GM19240 (cell line): ENCODE results near the gene MSN.
"Not testable (repeated sequence)": the region's sequence is repeated elsewhere in the genome, so short reads cannot be mapped to it uniquely, and the experiment has no call there.

ENCODE experiments used
- DNase-seq: peaks from one replicate; pipeline ENCODE4 v3.0.0; 2011; ENCODE audit warnings: low spot score; ENCODE audit not compliant: insufficient read length

Gene MSN

DNA sequence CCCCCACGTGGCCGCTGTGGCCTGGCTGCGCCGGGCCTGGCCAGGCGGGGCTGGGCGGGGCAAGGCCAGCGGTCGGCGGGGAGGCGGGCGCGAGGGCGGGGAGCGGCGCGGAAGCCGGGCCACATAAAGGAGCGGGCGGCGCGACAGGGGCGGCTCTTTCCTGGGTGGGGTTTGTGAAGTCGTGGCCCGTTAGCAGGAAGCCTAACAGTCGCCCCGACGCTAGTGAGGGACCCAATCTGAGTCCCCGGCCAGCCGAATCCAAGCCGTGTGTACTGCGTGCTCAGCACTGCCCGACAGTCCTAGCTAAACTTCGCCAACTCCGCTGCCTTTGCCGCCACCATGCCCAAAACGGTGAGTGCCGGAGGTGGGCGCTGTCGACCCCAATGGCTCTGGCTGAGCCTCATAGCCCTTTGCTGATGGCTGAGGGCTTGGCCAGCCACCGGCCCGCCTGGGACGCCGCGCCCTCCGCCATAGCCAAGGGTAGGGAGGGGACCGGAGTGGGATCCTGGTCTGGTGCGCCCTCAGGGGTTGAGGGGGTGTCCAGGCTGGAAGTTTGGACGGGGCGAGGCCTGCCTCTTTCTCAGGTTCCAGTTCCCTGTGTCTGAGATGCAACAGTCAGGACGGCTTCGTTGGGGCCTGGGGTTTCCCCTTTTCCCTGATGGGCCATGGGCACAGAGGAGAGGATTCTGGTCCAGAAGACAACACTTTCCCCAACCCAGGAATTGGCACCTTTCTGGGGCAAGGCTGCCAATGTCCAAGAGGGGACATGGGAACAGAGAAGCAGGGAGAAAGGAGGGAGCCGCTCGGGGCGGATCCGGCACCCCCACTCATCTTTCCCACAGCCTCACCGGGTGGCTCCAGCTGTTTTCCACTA lies at the start of gene MSN:
TSS of gene MSN (plus strand) at position 152 of the 874 bp plus-strand sequence. CDS start at position 340, 188 bp downstream.
- DNase-seq, result no peak

GRCh38 chrX:65620096-65620705 lies 47.3 kb upstream of the MSN start:
- not testable (repeated sequence) for DNase-seq

GRCh38 chrX:65630771-65631170 lies 36.7 kb upstream of the MSN start:
- DNase-seq, result no peak

- DNase-seq, result no peak
Measured at GRCh38 chrX:65633826-65634225, 33.6 kb upstream of the MSN start.

DNA sequence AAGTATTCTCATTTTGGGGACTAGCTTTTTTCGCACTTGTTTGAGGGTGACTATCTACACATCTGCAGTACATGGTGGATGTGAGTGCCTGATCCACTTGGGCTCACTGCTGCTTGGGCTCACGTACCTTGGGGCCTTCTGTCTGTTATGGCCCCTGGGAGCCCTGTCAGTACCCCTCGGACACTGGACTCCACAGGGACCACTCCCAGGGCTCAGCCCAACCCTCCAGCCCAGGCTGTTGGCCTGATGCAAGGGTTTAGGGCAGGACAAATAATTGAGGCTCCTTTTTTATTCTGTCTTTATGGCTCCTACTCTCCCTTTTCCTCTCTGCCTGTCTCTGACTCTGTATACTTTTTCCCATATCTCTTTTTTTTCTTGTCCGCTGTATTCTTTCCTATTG lies 32.7 kb upstream of the MSN start:
- DNase-seq, result no peak

DNA sequence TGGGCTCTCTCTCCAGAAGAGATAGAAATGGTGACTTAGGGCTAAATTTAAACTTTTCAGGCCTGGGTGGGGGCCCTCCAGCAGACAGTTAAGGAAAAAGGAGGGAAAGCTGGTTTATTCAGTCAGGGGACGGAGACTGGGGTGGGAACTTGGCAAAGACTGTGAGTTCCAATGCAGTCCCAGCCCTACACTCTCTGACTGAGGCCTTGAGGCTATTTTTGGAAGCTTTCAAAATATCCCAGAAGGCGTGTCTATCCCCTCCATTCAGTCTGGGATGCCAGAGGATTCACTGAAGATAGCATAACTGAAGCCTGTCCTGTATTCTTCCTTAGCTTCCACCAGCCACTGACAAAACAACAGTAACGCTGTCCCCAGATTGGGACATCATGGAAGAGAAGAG lies 32.1 kb upstream of the MSN start:
- no peak for DNase-seq

DNA sequence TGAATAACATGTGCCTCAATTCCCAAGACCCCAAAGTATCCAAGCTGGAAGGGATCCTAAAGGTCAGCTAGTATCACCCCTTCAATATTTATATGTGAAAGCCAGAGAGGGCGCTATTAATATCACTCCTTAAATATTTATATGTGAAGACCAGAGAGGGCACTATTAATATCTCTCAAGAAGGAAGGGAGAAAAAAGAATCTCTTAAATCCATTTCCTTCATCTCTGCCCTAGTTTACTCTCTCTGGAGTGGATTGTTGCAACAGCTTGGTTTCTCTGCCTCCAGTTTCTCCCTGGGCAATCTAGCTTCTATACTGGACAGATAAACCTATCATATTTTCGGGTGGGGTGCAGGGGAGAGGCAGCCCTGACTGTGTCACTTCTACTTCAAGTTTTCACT lies 31.6 kb upstream of the MSN start:
- DNase-seq, result no peak

- DNase-seq, result not testable (repeated sequence)
Measured at GRCh38 chrX:65636261-65636660, 31.2 kb upstream of the MSN start.

GRCh38 chrX:65637335-65637734 lies 30.1 kb upstream of the MSN start:
- no peak for DNase-seq

- DNase-seq, result no peak
Measured at GRCh38 chrX:65642914-65643491, 24.5 kb upstream of the MSN start.

- DNase-seq, result no peak
Measured at GRCh38 chrX:65643531-65644052, 23.9 kb upstream of the MSN start.

GRCh38 chrX:65644621-65645289 lies 22.7 kb upstream of the MSN start:
- DNase-seq, result no peak

- no peak for DNase-seq
Measured at GRCh38 chrX:65647801-65648200, 19.7 kb upstream of the MSN start.

- no peak for DNase-seq
Measured at GRCh38 chrX:65652098-65652497, 15.4 kb upstream of the MSN start.

- not testable (repeated sequence) for DNase-seq
Measured at GRCh38 chrX:65657009-65657441, 10.4 kb upstream of the MSN start.

DNA sequence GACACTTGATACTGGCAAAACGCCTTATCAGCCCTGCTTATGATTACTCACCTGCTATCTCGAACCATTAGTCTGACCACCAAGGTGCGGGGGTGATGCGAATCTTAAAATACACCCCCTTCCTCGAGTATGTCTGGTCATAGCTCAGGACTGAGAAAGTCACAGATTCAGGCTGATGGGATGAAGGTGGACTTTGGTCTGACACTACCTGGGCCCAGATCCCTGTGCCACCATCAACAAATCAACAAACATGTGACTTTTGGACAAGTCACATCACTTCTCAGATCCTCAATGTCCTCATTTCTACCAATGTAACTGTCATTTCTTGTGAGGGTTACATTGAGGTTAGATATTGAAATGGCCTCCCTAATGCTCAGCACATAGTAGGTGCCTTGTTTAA lies 9.8 kb upstream of the MSN start:
- no peak for DNase-seq

- DNase-seq, result no peak
Measured at GRCh38 chrX:65658229-65658628, 9.2 kb upstream of the MSN start.

DNA sequence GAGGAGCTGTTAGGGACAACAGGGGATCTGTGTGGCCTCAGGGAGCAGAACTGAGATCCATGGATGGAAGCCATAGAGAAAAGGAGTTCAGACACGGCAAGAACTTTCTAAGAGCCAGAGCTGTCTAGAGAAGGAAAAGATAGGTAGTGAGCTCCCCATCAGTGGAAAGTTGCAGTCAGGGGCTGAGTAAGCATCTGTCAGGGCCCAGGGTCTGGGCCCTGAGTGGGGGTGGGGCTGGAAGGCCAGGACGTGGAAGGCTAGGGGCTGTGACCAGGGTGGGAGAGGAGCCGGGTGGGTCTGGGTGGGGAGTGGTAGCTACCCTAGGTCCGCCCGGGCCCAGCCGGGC lies 324 bp upstream of the MSN start:
- DNase-seq, result no peak

DNA sequence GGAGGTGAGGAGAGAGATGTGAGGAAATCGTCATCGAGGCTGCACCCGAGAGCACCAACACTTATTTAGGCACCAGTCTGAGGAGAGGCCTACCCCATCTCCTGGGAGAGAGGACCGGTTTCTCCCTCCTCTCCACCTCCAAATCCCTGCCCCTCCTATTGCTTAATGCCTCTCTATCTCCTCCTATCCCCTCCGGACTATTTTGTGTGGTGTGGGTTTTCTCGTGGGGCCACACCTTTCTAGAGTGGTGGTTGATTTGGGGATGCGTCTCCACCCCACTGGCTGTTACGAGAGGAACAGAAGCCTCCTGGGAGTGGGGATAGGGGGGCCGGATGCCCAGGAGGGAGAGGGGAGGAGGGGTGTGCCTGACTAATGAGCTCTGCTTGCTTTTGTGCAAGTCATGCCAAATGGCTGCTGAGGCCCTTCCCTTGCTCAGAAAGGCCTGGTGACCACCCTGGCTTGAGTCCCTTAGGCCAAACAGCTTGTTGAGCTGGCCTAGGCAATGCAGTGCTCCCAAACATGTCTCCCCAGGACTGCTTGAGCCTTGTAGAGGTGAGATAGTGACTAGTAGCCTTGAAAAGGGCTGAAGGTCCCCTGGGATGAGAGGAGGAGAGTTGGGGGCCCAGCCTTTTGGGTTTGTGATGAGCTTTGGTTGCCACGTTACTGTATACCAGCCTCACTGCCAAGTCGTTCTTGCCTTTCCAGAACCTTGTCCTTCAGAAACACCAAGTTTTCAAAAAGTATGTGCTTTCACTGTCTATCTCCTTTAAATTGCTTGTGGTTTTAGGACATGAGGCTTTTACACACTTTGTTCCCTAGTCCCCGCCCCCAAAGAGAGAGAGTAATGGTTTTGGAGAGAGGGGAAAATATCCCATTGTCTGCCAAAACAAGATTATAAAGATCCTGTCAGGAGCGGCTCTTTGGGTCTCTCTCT lies 1.2 kb downstream of the MSN start:
- no peak for DNase-seq

DNA sequence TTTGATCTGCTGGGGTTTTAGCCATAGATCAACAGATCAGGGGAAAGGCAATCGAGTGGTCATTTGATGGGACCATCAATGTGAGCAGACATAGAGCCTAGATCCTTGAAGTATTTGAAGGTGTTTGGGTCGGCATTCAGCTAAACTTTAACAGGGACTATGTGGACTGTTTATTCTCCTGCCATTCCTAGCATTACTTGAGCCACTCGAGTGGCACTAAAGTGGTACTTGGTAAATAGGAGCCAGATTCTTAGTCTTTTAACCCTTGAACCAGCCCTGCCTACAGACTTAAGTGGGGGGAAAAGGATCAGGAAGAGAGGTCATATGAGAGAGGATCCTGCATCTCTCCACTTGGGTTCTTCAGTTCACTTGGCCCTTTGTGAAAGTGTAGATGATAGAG lies 3.8 kb downstream of the MSN start:
- no peak for DNase-seq

DNA sequence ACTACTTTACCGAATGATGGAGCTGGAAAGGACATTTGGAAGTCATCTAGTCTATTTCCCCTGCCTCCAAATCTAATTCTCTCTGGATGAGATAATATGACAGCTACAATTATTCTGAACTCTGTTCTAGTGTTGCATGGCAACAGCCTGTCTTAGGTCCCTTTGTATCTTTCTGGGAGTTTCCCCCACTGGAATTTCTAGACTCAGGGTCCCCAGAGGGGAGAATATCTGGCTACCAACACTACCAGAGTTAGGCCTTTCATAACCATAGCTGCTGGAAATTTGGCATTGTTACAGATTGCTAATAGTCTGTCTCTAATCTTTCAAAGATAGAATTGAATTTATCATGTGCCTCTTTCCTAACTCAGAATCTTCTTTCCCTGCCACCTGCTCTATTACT lies 4.5 kb downstream of the MSN start:
- no peak for DNase-seq
